GM19438 (cell line): Measurements from ENCODE around the gene CFAP92.

ENCODE experiments used
- ATAC-seq: cut with Tn5 transposase; IDR thresholded peaks from one replicate; pipeline ENCODE4 v1.9.1; 2021; ENCODE audit warnings: low read depth; ENCODE audit not compliant: unreplicated experiment

CFAP92 gene, protein sequence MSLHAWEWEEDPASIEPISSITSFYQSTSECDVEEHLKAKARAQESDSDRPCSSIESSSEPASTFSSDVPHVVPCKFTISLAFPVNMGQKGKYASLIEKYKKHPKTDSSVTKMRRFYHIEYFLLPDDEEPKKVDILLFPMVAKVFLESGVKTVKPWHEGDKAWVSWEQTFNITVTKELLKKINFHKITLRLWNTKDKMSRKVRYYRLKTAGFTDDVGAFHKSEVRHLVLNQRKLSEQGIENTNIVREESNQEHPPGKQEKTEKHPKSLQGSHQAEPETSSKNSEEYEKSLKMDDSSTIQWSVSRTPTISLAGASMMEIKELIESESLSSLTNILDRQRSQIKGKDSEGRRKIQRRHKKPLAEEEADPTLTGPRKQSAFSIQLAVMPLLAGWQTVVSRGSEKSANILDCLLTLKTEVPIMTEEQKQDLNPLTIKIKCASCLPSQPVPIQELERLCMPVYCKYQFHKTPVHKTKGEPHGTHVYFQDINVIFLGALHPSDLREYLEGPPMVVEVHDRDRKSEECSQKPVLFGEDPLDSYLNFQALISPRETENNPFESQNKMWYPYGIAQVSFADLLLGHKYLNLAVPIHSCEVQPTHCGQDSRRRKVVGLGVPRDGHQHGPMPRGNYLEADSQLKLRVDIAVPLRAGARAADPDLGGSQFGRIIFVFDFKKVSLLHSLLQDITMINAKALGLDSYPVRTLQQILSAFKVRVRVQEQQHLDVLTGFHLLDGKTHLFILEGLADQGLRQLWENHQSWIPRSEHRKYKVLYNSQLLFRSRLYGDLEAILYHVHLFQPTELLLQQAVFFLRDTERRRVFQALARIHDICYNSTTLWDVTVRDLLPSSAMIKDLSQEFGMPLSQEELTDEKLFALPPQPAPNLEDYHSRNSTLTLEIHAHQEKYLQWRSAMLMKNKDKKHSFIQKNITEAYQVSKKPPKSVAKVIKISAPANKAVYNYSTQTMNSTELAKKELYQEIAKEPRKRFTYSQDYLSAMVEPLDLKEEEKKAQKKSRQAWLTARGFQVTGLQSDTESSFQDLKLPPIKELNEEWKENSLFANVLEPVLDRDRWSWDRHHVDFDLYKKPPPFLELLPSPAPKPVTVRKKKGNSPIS

DNA sequence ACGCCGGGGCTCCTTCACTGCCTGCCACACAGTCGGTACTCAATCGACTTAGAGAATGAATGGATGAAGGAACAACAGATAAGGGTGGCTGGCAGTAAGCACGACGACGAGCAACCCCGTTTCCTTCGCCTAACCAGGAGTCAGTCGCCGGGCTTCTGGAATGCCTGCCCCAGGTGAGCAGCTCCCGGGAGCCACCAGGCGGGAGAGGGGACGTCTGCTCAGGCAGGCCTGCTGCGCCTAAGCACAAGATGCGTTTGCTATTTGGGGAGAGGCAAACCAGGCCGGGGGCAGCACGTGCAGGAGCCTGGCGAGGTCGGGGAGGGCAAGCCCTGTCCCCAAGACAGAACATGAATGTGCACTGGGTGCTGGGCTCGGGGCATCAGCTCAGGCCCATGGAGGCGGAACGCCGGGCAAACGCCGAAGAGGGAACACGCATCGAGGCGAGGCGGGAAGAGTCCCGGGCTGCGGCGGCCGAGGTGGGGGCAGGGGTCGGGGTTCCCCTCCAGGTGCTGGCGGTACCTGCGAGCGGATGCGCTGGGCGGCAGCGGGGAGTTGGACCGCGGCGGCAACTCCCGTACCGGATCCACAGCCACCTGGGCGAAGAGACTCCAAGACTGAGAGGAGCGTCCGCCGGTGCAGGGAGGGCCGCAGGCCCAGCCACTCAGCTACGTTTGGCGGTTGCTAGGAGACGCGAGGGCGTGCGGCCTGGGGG, at the start of gene CFAP92:
TSS of gene CFAP92 (minus strand) at position 616 of the 712 bp plus-strand sequence. CDS start 772 bp downstream, outside the sequence.
- peak; percentile 84 for ATAC-seq

- ATAC-seq: no peak
These were observed 46.9 kb upstream of the CFAP92 start for GRCh38 chr3:129040579-129041300.

- ATAC-seq: no peak
These were observed 46.1 kb upstream of the CFAP92 start for GRCh38 chr3:129040039-129040336.

DNA sequence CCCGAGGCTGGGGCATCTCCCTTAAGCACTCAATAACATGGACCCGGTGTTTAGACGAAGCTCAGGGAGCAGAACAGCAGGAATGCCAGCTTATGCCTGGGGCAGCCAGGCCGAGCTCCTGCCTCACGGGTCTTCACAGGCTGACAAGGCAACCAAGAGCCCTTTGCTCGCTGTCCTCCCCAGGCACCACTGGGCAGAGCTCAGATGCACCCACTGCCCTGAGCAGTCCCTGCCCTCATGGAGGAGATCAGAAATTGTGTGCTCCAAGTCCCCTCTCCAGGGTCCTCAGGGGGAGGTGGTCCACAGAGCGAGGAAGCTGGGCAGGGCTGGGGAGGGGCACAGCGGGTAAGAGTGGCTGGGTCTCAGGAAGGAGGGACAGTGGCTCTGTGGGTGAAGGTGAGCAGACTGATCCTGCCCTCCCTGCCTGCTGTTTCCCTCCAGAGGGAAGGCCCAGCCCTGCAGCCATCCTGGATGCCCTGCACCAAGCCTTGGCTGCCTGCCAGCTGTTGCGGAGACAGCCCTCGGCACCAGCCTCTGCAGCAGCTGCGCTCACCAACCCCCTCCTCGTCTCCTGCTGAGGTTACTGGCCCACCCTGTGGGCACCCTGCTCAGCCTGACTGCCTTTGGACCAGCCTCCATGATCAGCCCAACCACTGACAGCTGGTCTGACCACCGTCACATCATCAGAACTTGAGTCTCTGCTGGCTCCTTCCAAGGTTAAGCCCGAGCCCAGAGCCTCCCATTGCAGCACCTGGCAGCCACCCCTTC, 45.6 kb upstream of the CFAP92 start:
- ATAC-seq: no peak

GRCh38 chr3:129038121-129038855, 44.4 kb upstream of the CFAP92 start:
- ATAC-seq: no peak

DNA sequence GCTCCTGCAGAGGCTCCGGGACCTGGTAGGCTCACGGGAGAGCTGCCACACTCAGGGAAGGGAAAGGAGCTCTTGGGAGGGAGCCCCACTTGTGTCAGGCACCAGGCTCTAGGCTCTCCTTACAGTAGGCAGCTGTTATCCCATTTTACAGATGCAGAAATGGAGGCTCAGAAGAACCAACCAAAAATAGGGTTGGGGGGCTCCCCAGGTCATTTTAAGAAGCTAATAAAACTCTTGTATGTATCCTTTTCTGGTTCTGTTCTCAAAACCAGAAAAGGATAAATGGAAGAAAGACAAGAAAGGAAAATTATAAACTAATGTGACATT, 43.2 kb upstream of the CFAP92 start:
- no peak for ATAC-seq

DNA sequence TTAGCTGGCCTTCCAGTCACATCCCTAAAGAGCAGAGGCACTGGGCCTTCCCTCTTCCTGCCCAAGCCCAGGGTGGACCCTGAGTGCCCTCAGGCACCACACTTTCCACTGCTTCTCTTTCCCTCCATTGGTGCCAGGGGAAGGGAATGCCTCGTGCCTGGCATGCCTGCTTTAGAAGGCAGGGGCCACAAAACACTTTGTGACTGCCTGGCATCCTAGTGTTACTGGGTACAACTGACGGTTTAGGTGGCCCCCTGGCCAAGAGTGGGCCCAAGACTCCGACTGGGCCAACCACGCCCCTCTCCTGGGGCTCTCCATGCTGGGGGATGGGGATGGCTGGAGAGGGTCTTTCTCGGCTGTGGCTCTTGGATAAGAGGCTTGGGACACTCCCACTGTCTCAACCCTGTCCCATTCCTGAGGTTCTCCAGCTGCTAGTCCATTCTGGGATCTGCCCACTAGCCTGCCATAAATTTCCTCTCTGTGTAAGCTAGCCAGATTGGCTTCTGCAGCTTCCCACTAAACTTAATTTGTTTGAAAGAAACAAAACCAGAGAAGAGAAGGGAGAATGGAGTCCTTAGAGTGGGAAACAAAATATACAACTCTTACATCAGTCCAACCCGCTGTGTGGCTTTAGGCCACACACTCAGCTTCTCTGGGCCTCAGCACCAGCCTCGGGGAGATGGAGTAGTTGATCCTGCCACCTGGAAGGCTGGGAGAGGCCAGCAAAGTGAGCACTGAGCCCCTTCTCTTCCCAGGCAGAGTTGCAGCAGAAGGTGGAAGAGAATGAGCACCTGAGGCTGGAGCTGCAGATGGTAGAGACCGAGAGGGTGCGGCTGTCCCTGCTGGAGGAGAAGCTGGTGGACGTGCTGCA, 42.6 kb upstream of the CFAP92 start:
- ATAC-seq: no peak

- ATAC-seq: no peak
These were observed 41.7 kb upstream of the CFAP92 start for GRCh38 chr3:129035360-129036221.

DNA sequence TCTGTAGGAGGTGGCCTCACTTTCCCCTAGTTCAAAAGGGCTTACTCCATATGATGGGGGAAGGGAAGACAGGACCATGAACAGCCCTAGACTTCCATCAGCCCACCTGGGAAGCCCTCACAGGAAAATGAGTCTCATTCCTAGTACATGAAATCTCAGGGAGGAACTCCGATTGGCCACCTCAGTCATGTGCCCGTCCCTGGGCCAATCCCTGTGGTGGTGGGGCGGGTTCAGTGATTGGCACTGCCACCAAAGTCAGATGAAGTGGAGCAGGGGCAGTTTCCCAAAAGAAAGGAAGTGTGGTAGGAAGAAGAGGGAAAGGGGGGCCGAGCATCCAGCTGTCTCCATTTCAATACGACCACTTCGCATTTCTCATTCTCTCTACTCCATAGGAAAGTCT, 40.8 kb upstream of the CFAP92 start:
- ATAC-seq: no peak

DNA sequence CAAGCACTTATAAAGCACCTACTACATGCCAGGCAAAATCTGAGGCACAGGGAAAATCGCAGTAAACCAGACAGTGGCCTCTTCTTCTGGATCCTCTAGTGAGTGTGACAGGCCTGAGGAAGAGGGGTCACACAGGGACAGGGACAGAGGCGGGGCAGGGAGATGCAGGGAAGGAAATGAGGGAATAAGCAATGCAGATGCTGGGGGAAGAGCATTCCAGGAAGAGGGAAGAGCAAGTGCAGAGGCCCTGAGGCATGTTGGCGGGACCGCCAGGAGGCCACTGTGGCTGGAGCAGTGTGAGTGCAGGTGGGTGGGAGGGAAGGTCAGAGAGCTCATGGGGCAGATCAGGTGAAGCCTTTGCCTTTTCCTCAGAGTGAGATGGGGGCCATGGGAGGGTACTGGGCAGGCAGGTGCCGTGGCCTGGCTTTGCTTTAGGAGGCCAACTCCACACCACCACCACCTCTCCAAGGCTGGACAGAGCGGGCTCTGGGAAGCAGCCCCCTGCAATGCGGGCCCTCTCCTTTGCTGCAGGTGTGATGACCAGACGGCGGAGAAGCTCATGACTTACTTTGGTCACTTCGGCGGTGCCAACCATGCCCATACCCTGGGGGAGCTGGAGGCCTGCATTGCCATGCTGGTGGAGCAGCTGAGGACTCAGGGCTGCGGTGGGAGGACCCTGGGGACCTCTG, 39.9 kb upstream of the CFAP92 start:
- ATAC-seq: no peak

DNA sequence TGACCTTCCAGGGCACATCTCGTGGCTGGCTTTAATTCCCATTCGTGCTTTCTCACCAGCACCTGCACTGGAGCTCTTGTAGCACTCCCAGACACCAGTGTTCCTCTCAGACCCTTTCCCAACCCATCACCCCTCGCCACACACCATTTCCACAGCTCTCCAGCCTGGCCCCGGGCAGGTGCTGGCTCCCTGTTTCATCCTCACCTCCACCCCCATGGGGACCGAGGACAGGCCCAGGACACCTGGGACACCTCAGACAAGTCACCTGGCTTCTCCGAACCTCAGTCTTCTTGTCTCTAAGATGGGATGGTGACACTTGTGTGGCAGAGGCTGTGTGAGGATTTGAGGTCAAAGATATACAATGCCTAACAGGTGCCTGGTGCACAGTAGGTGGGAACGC, 39.3 kb upstream of the CFAP92 start:
- ATAC-seq: no peak

DNA sequence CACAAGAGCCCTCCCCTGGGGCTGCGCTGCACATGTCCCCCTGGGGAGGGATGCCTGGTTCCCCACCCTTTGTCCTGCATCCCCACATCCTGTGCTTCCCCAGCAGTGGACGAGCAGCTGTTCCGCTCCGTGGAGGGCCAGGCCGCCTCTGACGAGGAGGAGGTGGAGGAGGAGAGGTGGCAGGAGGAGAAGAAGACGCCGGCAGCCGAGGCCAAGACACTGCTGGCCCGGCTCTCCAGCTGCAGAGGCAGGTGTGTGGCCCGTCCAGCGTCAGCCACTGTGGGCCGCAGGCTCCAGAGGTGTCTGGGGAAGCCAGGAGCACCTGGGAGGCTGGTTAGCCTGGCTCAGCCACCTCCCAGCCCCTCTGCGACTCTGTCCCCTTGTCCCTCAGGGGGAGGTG, 38.8 kb upstream of the CFAP92 start:
- no peak for ATAC-seq

- no peak for ATAC-seq
These were observed 37.8 kb upstream of the CFAP92 start for GRCh38 chr3:129031476-129032215.

DNA sequence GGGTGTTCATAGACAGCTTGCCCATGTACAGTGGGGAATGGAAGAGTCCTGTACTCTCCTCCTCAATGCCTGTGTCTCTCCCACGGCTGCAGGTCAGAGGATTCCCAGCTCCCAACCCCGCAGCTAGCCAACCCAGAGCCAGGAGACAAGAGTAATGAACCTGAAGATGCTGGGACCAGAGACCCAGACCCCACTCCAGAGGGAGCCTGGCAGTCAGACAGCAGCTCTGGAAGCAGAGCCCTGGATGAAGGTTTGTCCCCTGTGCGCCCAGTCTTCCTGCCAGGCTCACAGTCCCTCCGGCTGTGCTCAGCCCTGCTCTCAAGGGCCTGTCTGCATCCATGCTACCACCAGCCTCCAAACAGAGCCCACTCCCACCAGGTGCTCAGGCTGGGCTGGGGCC, 36.7 kb upstream of the CFAP92 start:
- ATAC-seq: no peak

DNA sequence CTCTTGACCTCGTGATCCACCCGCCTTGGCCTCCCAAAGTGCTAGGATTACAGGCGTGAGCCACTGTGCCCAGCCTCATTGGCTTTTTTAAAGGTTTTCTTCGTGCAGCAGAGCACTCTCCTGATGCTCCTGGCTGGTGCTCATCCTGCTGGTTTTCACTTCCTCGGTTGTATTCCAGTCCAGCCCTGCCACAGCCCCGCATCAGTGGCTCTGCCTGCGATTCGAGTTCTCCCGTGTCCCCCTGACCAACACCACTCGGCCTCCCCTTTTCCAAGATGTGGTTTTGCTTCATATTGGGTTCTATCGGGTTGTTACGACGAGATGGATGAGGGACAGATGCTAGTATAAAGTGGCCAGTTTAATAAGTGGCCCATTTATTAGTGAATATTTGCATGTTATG, 35.0 kb upstream of the CFAP92 start:
- ATAC-seq: no peak

DNA sequence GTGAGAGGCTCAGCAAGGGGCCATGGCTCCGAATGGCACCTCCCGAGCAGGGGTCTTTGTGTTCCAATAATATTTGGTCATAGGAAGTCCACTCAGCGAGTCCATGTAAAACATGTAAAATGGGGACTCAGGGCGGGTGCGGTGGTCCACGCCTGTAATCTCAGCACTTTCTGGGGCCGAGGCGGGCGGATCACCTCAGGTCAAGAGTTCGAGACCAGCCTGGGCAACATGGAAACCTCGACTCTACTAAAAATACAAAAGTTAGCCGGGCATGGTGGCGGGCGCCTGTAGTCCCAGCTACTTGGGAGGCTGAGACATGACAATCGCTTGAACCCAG, 33.6 kb upstream of the CFAP92 start:
- ATAC-seq: no peak
